DOHH2 (cell line): ENCODE results near the gene GK2.

Source experiments
- H3F3A ChIP-seq: fragments of 200-600 bp; sonication (generic), shearing (Covaris generic); 2 replicates; pipeline ENCODE4 v1.6.0; 2016; ENCODE audit warnings: antibody characterized with exemption, mild to moderate bottlenecking; ENCODE audit not compliant: control insufficient read depth, insufficient read depth
- H3K27ac ChIP-seq: fragments of 200-600 bp; sonication (generic); 2 replicates; pipeline ENCODE4 v1.5.1; 2014; ENCODE audit warnings: low read depth, mild to moderate bottlenecking, low read length, moderate library complexity
- H3K27me3 ChIP-seq: fragments of 200-600 bp; sonication (generic); 2 replicates; pipeline ENCODE4 v1.6.1; 2014; ENCODE audit warnings: mild to moderate bottlenecking, low read length, mixed read lengths; ENCODE audit not compliant: control insufficient read depth
- H3K36me3 ChIP-seq: fragments of 200-600 bp; sonication (generic); 2 replicates; pipeline ENCODE4 v1.6.1; 2014; ENCODE audit warnings: mild to moderate bottlenecking, low read length, moderate library complexity, mixed read lengths; ENCODE audit not compliant: control insufficient read depth
- H3K4me1 ChIP-seq: fragments of 200-600 bp; sonication (generic); 2 replicates; pipeline ENCODE4 v1.6.1; 2014; ENCODE audit warnings: mild to moderate bottlenecking, low read length, mixed read lengths; ENCODE audit not compliant: control insufficient read depth
- H3K4me2 ChIP-seq: fragments of 200-600 bp; sonication (generic); 2 replicates; pipeline ENCODE4 v1.6.0; 2014; ENCODE audit warnings: mild to moderate bottlenecking, low read length, moderate library complexity
- H3K4me3 ChIP-seq: fragments of 200-600 bp; sonication (generic); 2 replicates; pipeline ENCODE4 v1.5.1; 2014; ENCODE audit warnings: mild to moderate bottlenecking, low read length, mixed read lengths
- H3K79me2 ChIP-seq: fragments of 200-600 bp; sonication (generic); 2 replicates; pipeline ENCODE4 v1.6.1; 2014; ENCODE audit warnings: mild to moderate bottlenecking, low read length, mixed read lengths; ENCODE audit not compliant: control insufficient read depth
- H3K9me2 ChIP-seq: fragments of 200-600 bp; sonication (generic); replicated peaks from 2 replicates; pipeline ENCODE4 v1.6.1; 2014; ENCODE audit warnings: mild to moderate bottlenecking, low read length, mixed read lengths; ENCODE audit not compliant: control insufficient read depth
- H3K9me3 ChIP-seq: fragments of 200-600 bp; sonication (generic); 2 replicates; pipeline ENCODE4 v1.6.1; 2014; ENCODE audit warnings: antibody characterized with exemption, low read length, mixed read lengths; ENCODE audit not compliant: control insufficient read depth, insufficient read depth
- H4K20me1 ChIP-seq: fragments of 200-600 bp; sonication (generic); 2 replicates; pipeline ENCODE4 v1.6.0; 2014; ENCODE audit warnings: low read depth, mild to moderate bottlenecking, antibody characterized with exemption, low read length, moderate library complexity; ENCODE audit not compliant: control insufficient read depth, insufficient read depth
- EZH2phosphoT487 ChIP-seq: fragments of 200-600 bp; sonication (generic); IDR thresholded peaks from 2 replicates; pipeline ENCODE4 v1.6.1; 2017; ENCODE audit warnings: borderline replicate concordance, mild to moderate bottlenecking, antibody characterized with exemption, low read length, moderate library complexity, mixed read lengths
- TF ChIP-seq, protein P1 (sequence below): fragments of 200-600 bp; sonication (generic); IDR thresholded peaks from one replicate; pipeline ENCODE4 v1.5.1; 2014; ENCODE audit warnings: antibody characterized with exemption, mild to moderate bottlenecking, low read depth, low read length; ENCODE audit not compliant: poor library complexity, severe bottlenecking

GK2 gene

DNA sequence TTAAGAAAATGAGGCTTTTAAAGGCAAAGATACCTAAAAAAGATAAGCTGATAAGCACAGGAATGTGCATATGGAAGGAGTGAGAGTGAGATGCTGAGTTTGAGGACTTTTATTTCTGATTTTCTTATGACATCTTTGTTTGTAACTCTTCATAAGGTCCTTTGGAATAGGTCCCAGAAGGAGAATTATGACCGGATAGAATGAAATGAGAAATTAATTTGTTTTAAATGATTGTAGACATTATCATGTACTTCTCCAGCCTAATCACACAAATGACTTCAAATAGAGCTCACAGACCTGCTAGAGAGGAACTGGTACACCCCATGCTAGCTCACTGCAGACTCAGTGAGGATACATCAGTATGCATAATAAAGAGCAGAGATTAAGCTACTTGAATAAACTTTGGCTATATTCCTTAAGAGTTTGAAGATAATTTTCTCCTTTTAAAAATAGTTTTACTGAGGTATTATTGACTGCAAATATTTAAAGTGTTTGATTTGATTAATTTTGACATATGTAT is 5.6 kb downstream of the GK2 start:
- H3K36me3 ChIP-seq: no peaks in the 10 kb centered on the region
- H3K4me3 ChIP-seq: no peak overlapping the region
- H3K27me3 ChIP-seq: no peaks in the 10 kb centered on the region
- H3K9me2 ChIP-seq: no peaks in the 10 kb centered on the region
- H3K9me3 ChIP-seq: no peaks in the 10 kb centered on the region
- H3K79me2 ChIP-seq: no peaks in the 10 kb centered on the region
- no peak overlapping the region for H3K4me2 ChIP-seq
- H4K20me1 ChIP-seq: no peaks in the 10 kb centered on the region
- H3F3A ChIP-seq: no peaks in the 10 kb centered on the region
- TF ChIP-seq EZH2phosphoT487: no peak
- H3K27ac ChIP-seq: no peak overlapping the region
- H3K4me1 ChIP-seq: no peaks in the 10 kb centered on the region

DNA sequence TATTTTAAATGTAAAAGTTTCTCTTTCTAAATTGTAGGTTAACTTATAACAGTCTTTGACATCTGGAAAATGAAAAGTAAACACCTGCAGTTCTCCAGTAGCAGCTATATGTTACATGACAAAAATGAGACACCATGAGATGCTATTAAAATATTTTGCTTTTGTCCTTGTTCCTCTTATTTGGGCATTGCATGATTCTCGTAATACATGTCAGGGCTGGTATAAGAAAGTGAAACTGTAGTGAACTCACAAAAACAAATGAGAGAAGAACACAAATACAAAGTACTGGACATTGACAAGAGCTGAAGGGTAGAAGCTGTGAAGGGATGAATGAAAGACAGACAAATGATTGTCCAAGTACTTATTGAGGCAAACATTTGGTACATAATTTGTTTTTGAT is 9.0 kb downstream of the GK2 start:
- no peaks in the 10 kb centered on the region for H3K9me2 ChIP-seq
- TF ChIP-seq, protein P1, sequence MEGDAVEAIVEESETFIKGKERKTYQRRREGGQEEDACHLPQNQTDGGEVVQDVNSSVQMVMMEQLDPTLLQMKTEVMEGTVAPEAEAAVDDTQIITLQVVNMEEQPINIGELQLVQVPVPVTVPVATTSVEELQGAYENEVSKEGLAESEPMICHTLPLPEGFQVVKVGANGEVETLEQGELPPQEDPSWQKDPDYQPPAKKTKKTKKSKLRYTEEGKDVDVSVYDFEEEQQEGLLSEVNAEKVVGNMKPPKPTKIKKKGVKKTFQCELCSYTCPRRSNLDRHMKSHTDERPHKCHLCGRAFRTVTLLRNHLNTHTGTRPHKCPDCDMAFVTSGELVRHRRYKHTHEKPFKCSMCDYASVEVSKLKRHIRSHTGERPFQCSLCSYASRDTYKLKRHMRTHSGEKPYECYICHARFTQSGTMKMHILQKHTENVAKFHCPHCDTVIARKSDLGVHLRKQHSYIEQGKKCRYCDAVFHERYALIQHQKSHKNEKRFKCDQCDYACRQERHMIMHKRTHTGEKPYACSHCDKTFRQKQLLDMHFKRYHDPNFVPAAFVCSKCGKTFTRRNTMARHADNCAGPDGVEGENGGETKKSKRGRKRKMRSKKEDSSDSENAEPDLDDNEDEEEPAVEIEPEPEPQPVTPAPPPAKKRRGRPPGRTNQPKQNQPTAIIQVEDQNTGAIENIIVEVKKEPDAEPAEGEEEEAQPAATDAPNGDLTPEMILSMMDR: no peak
- TF ChIP-seq EZH2phosphoT487: no peak

DNA sequence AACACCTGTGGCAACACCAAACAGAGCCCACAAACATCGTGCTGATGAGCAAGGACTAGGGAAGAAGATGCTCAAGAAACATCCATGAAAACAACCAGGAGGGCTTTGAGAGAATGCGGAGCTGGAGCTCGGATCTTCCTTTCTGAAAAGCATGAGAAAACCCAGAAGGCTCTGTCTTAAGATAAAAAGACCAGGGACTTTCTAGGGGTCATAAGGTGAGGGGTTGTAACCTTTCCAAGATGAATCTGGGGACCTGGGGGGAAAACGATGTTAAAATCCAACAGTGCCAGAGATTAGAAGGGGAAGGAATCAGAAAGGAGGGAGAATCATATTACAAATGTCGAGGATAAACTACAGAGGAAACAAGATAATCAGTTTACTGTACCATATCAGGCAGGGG is 10.1 kb downstream of the GK2 start:
- TF ChIP-seq EZH2phosphoT487: no peak
- TF ChIP-seq, protein P1: no peak
- Histone ChIP-seq H3F3A (no peaks in the 10 kb centered on the region), H3K27me3 (no peaks in the 10 kb centered on the region), H3K9me3 (no peaks in the 10 kb centered on the region), H3K36me3 (no peaks in the 10 kb centered on the region), H4K20me1 (no peaks in the 10 kb centered on the region), H3K4me3 (no peak overlapping the region), H3K4me1 (no peaks in the 10 kb centered on the region), H3K9me2 (no peaks in the 10 kb centered on the region), H3K27ac (no peak overlapping the region), H3K79me2 (no peaks in the 10 kb centered on the region), H3K4me2 (no peak overlapping the region)

More for the DNA sequence above, 9.0 kb downstream of the GK2 start:
- Histone ChIP-seq H3K36me3 (no peaks in the 10 kb centered on the region), H3K9me3 (no peaks in the 10 kb centered on the region), H3K4me3 (no peak overlapping the region), H3K27me3 (no peaks in the 10 kb centered on the region), H4K20me1 (no peaks in the 10 kb centered on the region), H3K79me2 (no peaks in the 10 kb centered on the region), H3K27ac (no peak overlapping the region), H3K4me2 (no peak overlapping the region), H3F3A (no peaks in the 10 kb centered on the region), H3K4me1 (no peaks in the 10 kb centered on the region)

DNA sequence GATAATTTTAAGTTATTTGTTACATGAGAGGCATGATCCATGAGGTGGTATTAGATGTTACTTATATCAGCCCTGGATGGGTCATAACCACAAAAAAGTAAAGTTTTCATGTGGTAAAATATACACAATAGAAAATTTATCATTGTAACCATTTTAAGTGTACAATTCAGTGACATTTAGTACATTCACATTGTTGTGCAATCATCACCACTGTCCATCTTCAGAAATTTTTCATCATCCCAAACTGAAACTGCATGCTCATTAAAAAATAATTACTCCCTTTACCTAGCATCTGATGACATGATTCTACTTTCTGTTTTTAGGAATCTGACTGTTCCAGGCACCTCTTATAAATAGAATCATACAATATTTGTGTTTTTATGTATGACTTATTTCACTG is 11.2 kb downstream of the GK2 start:
- Histone ChIP-seq H3K27ac (no peak overlapping the region), H3K9me2 (no peaks in the 10 kb centered on the region), H3K4me3 (no peak overlapping the region), H3K79me2 (no peaks in the 10 kb centered on the region), H3K9me3 (no peaks in the 10 kb centered on the region), H3K4me1 (no peaks in the 10 kb centered on the region), H3K27me3 (no peaks in the 10 kb centered on the region), H3K4me2 (no peak overlapping the region), H3F3A (no peaks in the 10 kb centered on the region), H4K20me1 (no peaks in the 10 kb centered on the region), H3K36me3 (no peaks in the 10 kb centered on the region)
- no peak for TF ChIP-seq EZH2phosphoT487
- TF ChIP-seq, protein P1: no peak
